Lower leg skin (tissue), 3 donors: ENCODE data around the gene ELN.

Experiments used
- CTCF ChIP-seq, 3 donors: fragments of 450-650 bp; IDR thresholded peaks; one replicate each; pipeline ENCODE4 v1.5.1; 2016; ENCODE audit warnings: antibody characterized with exemption in 3 of 3, mild to moderate bottlenecking in 3 of 3, moderate library complexity in 2 of 3
- POLR2A ChIP-seq, 2 donors: fragments of 450-650 bp; IDR thresholded peaks; one replicate each; pipeline ENCODE4 v1.6.1; 2016 to 2017; ENCODE audit warnings: antibody characterized with exemption in 2 of 2, mild to moderate bottlenecking in 1 of 2, moderate library complexity in 1 of 2

- no peak for TF ChIP-seq CTCF (IDR thresholded peaks at IDR 0.05)
- no peak for TF ChIP-seq POLR2A (IDR thresholded peaks at IDR 0.05)
These were observed 9.6 kb downstream of the ELN start for GRCh38 chr7:74037609-74038008.
